Vagina (tissue), 2 donors: ENCODE results near the gene UGGT1. TPM values are rescaled to one million over a fixed set of nuclear protein-coding genes. Genes with fewer than 3 reads are reported as not detected.

Source experiments
- DNase-seq, 2 donors: peaks; one replicate each; pipeline ENCODE4 v3.0.0-alpha.2; 2017; ENCODE audit errors: extremely low spot score in 2 of 2
- H3K27ac ChIP-seq: fragments of 200-600 bp; sonication (generic); one replicate; pipeline ENCODE4 v1.5.1; 2019
- H3K27me3 ChIP-seq: fragments of 200-600 bp; sonication (generic); one replicate; pipeline ENCODE4 v1.5.1; 2019
- H3K36me3 ChIP-seq, 2 donors: fragments of 200-600 bp; sonication (generic); one replicate each; pipeline ENCODE4 v1.5.1; 2017 to 2019
- H3K4me1 ChIP-seq: fragments of 200-600 bp; sonication (generic); one replicate; pipeline ENCODE4 v1.5.1; 2019
- H3K4me3 ChIP-seq, 2 donors: fragments of 200-600 bp; sonication (generic); 1 replicate in 1 of 2; 2 replicates in 1 of 2; pipeline ENCODE4 v1.5.1; 2016 to 2019
- H3K9me3 ChIP-seq: fragments of 200-600 bp; sonication (generic); one replicate; pipeline ENCODE4 v1.5.1; 2019
- POLR2A ChIP-seq, 2 donors: fragments of 450-650 bp; IDR thresholded peaks; one replicate each; pipeline ENCODE4 v1.6.1; 2017; ENCODE audit warnings: antibody characterized with exemption in 2 of 2, mild to moderate bottlenecking in 2 of 2, moderate library complexity in 2 of 2
- POLR2AphosphoS5 ChIP-seq, 2 donors: sonication (generic); formaldehyde crosslinking; IDR thresholded peaks; one replicate each; pipeline ENCODE4 v1.9.0; 2017; ENCODE audit warnings: antibody characterized with exemption in 2 of 2, mild to moderate bottlenecking in 2 of 2, low read depth in 1 of 2; ENCODE audit not compliant: insufficient read depth in 1 of 2
- intact Hi-C: fragments of 100-400 bp; cut with DNase I; formaldehyde crosslinking; loops from one replicate; pipeline ENCODE4 v1.15.1; 2023
- total RNA-seq: library from RNA; depleted of rRNA; stranded (reverse); fragments of >200 nt; gene quantifications from one replicate; pipeline ENCODE4 v1.2.3, GENCODE V29; 2016
- TF ChIP-seq, protein P1 (sequence below), 3 experiments: fragments of 450-650 bp in 2 of 3; fragments of 200-600 bp in 1 of 3; sonication (generic) in 1 of 3; IDR thresholded peaks; one replicate each; pipeline ENCODE4 v1.5.1; 2017 to 2019; ENCODE audit warnings: antibody characterized with exemption in 3 of 3, mild to moderate bottlenecking in 2 of 3, moderate library complexity in 2 of 3

UGGT1 gene
- total RNA-seq, 1 donor from 2014 or later = 40.5 TPM

DNA sequence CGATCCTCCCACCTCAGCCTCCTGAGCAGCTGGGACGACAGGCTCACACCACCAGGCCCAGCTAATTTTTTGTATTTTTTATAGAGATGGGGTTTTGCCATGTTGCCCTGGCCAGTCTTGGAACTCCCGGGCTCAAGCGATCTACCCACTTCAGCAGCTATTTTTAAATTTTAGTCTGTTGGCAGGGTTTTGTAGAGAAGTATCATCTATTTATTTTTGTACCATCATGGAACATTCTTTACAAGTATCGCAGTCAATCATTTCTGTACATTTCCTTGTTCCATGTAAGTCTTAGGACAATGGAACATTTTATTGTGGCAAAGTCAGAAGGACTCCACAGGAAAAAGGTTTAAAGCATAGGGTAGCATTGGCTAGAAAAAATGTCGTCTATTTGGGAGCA, 94.6 kb downstream of the UGGT1 start:
- Histone ChIP-seq H3K27me3 (no peaks in the 10 kb centered on the region), H3K27ac (no peak overlapping the region), H3K9me3 (no peaks in the 10 kb centered on the region), H3K36me3 (peaks cover 0 to 28% of the 10 kb centered on the region in 2 donors), H3K4me1 (no peaks in the 10 kb centered on the region), H3K4me3 (no peak overlapping the region)
- DNase-seq = no peak
- intact Hi-C loops = no loop called here
- TF ChIP-seq, protein P1, sequence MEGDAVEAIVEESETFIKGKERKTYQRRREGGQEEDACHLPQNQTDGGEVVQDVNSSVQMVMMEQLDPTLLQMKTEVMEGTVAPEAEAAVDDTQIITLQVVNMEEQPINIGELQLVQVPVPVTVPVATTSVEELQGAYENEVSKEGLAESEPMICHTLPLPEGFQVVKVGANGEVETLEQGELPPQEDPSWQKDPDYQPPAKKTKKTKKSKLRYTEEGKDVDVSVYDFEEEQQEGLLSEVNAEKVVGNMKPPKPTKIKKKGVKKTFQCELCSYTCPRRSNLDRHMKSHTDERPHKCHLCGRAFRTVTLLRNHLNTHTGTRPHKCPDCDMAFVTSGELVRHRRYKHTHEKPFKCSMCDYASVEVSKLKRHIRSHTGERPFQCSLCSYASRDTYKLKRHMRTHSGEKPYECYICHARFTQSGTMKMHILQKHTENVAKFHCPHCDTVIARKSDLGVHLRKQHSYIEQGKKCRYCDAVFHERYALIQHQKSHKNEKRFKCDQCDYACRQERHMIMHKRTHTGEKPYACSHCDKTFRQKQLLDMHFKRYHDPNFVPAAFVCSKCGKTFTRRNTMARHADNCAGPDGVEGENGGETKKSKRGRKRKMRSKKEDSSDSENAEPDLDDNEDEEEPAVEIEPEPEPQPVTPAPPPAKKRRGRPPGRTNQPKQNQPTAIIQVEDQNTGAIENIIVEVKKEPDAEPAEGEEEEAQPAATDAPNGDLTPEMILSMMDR (IDR thresholded peaks at IDR 0.05) = no peak
- TF ChIP-seq POLR2A (IDR thresholded peaks at IDR 0.05) (no peak), POLR2AphosphoS5 (IDR thresholded peaks at IDR 0.05; ENCODE audit: insufficient read depth in 1 of 2, low read depth in 1 of 2) (no peak)

DNA sequence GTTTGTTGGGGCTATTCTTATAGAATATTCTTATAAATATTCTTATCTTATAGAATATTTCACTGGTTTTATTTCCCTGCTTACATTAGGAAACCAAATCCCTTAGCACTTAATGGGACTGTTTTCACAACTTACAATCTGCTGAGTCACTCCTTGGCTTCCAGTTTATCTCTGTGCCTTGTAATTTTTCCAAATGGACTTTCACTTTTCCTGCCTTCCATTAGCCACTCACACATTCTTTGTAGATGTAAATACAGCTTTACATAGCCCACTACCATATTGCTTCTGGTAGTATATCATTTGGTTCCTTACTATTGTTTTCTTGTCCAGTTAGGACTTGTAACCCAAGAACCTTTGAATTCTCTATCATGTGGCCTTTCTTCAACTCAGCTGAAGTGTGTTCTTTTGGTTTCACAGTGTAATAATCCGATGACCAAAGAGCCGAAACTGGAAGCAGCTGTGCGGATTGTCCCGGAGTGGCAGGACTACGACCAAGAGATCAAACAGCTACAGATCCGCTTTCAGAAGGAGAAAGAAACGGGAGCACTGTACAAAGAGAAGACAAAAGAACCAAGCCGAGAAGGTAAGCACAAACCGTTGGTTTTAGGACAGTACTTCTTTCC, 96.1 kb downstream of the UGGT1 start:
- H3K4me1 ChIP-seq = no peaks in the 10 kb centered on the region
- TF ChIP-seq, protein P1 (IDR thresholded peaks at IDR 0.05) = no peak
- TF ChIP-seq POLR2AphosphoS5 (IDR thresholded peaks at IDR 0.05; ENCODE audit: insufficient read depth in 1 of 2, low read depth in 1 of 2) = no peak
- TF ChIP-seq POLR2A (IDR thresholded peaks at IDR 0.05) = no peak
- intact Hi-C loops = no loop called here
- no peaks in the 10 kb centered on the region for H3K9me3 ChIP-seq
- DNase-seq = no peak
- peaks cover 0 to 26% of the 10 kb centered on the region in 2 donors for H3K36me3 ChIP-seq
- no peak overlapping the region for H3K4me3 ChIP-seq
- no peak overlapping the region for H3K27ac ChIP-seq
- H3K27me3 ChIP-seq = no peaks in the 10 kb centered on the region

DNA sequence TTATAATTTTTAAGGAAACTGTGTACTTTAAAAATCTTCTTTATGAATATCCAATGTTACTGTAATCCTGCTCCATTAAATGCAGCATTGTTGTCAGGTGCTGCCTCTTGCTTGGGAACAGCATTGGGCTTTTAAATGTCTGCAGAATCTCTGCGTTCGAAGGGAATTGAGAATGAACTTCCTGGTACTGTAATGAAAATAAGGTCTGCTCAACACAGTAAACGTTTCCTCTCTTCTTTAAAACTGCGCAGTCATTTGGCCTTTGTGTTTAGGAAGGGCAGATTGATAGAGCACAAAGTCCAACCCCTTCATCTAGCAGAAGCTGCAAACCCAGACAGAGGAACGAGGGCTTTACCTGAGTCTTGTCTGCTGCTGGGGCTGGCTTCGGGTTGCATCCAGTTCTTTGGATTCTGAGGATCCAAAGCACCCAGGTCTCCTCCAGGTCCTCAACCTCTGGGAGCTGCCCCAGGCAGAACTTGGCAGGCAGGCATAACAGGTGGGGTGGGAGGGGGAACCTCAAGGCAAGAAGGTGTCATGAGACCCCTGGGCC, 104.5 kb downstream of the UGGT1 start:
- no peaks in the 10 kb centered on the region for H3K9me3 ChIP-seq
- H3K4me1 ChIP-seq = no peaks in the 10 kb centered on the region
- no peaks in the 10 kb centered on the region for H3K27me3 ChIP-seq
- no peak for DNase-seq
- intact Hi-C loops = no loop called here
- no peak overlapping the region for H3K4me3 ChIP-seq
- H3K36me3 ChIP-seq = peaks cover 0 to 8% of the 10 kb centered on the region in 2 donors
- H3K27ac ChIP-seq = no peak overlapping the region
- TF ChIP-seq, protein P1 (IDR thresholded peaks at IDR 0.05) = no peak
- TF ChIP-seq POLR2AphosphoS5 (IDR thresholded peaks at IDR 0.05; ENCODE audit: insufficient read depth in 1 of 2, low read depth in 1 of 2) (no peak), POLR2A (IDR thresholded peaks at IDR 0.05) (no peak)

DNA sequence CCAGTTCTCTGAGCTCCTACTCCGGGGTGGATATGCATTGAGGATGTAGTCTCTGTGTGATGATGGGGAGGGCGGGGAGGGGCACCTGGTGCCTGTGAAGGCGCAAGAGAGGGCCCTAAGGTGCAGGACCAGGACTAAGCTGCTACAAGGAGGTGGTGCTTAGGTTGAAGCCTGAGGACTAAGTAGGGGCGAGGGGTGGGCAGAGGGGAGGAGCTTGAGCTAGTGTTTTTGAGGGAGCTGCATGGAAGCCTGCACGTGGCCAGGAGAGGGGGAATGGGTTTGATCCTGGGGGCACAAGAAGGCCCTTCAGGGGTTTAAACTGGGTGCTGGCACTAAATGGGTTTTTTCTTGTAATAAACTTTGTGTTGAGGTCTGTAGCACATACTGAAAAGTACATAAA, 105.0 kb downstream of the UGGT1 start:
- TF ChIP-seq, protein P1 (IDR thresholded peaks at IDR 0.05) = no peak
- no peak for TF ChIP-seq POLR2AphosphoS5 (IDR thresholded peaks at IDR 0.05; ENCODE audit: insufficient read depth in 1 of 2, low read depth in 1 of 2)
- no peak for TF ChIP-seq POLR2A (IDR thresholded peaks at IDR 0.05)
- no peak overlapping the region for H3K4me3 ChIP-seq
- no peaks in the 10 kb centered on the region for H3K4me1 ChIP-seq
- DNase-seq = no peak
- no peaks in the 10 kb centered on the region for H3K27me3 ChIP-seq
- H3K9me3 ChIP-seq = no peaks in the 10 kb centered on the region
- intact Hi-C loops = no loop called here
- no peak overlapping the region for H3K27ac ChIP-seq
- peaks cover 0 to 3% of the 10 kb centered on the region in 2 donors for H3K36me3 ChIP-seq

DNA sequence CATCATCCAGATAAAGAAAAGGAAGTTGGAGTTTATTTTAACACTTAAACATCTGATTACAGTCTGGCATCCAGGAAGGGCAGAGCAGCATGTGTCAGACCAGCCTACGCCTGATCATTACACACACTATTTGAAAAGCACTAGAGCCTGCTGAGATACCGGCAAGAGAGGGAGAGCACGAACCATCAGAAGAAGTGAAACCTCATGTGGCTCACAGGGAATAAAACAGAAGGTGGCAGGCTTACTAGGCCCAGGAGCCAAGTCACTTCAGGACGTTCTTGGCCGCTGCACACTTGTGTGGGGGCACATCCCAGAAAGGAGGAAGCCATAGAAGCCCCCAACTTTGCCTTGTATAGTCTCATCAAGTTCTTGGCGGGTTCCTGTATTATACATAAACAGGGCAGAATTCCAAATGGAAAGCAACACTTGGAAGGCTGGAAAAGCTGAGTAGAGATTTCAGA, 105.5 kb downstream of the UGGT1 start:
- intact Hi-C loops = no loop called here
- H3K4me3 ChIP-seq = no peak overlapping the region

More for the DNA sequence above, 105.5 kb downstream of the UGGT1 start:
- no peaks in the 10 kb centered on the region for H3K27me3 ChIP-seq
- no peak overlapping the region for H3K27ac ChIP-seq
- no peaks in the 10 kb centered on the region for H3K4me1 ChIP-seq
- no peak for DNase-seq
- H3K36me3 ChIP-seq = no peaks in the 10 kb centered on the region
- no peaks in the 10 kb centered on the region for H3K9me3 ChIP-seq
- TF ChIP-seq, protein P1 (IDR thresholded peaks at IDR 0.05) = no peak
- no peak for TF ChIP-seq POLR2AphosphoS5 (IDR thresholded peaks at IDR 0.05; ENCODE audit: insufficient read depth in 1 of 2, low read depth in 1 of 2)
- TF ChIP-seq POLR2A (IDR thresholded peaks at IDR 0.05) = no peak
